GM13976 (cell line): Measurements from ENCODE around the gene TGFBR3.

Experiments used
- DNase-seq: peaks from one replicate; pipeline ENCODE4 v3.0.0; 2012; ENCODE audit warnings: low spot score
- in situ Hi-C: fragments of 300-500 bp; cut with MboI; formaldehyde crosslinking; loops from one replicate; pipeline ENCODE4 v1.12.0; 2022; ENCODE audit warnings: low sequenced_read_pairs, mixed read lengths, inconsistent platforms; ENCODE audit not compliant: unreplicated experiment
- TF ChIP-seq, protein P1 (sequence below): IDR thresholded peaks from 2 replicates; pipeline ENCODE4 v1.5.1; 2012; ENCODE audit warnings: borderline replicate concordance, mild to moderate bottlenecking; ENCODE audit not compliant: insufficient read depth; ENCODE audit errors: extremely low read depth, missing control alignments, control extremely low read depth

Gene TGFBR3

DNA sequence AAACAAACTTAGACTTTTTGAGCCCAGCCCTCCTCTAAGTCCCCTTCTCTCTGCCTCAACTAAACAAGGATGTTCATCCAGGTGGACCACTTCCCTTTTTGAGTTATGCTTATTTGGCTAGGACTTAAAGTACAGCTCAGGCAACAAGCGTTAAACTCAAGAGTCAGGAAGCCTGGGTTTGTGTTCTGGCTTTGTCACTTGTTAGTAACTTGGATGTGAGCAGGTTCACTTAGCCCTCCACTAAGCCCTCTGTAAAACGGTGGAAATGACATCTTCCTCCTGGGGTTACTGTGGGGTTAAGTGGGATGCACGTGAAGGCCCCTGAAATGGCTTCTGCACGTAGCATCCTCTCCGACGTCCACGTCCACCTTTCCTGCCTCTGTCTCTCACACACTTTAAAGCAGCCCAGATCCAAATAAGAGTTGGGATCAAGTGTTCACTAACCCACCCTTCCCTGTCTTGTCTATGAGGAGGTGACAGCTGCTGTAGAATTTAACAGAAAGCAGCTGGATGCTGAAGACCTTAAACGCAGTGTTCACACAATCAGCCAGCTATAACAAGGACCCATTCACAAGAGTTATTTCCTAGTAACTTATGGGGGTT lies 152.7 kb downstream of the TGFBR3 start:
- TF ChIP-seq, protein P1, sequence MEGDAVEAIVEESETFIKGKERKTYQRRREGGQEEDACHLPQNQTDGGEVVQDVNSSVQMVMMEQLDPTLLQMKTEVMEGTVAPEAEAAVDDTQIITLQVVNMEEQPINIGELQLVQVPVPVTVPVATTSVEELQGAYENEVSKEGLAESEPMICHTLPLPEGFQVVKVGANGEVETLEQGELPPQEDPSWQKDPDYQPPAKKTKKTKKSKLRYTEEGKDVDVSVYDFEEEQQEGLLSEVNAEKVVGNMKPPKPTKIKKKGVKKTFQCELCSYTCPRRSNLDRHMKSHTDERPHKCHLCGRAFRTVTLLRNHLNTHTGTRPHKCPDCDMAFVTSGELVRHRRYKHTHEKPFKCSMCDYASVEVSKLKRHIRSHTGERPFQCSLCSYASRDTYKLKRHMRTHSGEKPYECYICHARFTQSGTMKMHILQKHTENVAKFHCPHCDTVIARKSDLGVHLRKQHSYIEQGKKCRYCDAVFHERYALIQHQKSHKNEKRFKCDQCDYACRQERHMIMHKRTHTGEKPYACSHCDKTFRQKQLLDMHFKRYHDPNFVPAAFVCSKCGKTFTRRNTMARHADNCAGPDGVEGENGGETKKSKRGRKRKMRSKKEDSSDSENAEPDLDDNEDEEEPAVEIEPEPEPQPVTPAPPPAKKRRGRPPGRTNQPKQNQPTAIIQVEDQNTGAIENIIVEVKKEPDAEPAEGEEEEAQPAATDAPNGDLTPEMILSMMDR: no peak
- in situ Hi-C loops: no loop called here

DNA sequence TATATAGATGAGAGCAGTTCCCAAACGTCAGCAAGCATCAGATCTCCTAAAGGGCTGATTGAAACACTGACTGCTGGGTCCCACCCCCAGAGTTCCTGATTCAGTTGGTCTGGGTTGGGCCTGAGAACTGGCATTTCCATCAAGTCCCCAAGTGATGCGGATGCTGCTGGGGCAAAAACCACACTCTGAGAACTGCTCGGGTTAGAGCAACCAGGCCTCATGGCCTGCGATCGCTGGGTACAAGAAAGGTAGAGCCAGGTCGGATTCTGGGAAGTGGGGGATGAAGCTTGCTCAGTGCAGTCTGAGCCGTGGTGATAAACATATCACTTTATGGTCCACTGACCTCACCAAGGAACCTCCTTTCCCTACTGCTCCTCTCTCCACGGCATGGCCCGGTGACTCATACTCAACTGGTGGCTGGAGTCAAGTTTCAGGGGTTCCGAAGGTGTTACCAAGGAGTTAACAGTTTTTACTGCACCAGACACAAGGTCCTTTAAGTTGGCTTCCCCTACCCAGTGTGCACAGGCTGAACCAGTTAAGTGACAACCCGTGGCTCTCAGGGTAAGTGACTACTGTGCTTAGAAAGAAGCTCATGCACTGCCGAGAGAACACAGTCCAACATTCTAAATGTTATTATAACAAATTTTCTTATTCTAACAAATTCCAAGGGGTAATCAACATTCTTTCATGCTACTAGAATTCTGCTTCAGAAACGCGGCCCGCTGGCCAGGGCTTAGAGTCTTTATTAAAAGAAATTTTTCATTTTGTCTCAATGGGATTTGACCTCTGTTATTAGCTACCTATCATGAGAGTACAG lies 153.5 kb downstream of the TGFBR3 start:
- in situ Hi-C loops: no loop called here
- DNase-seq: no peak
- TF ChIP-seq, protein P1: no peak

More for the DNA sequence above, 152.7 kb downstream of the TGFBR3 start:
- no peak for DNase-seq

DNA sequence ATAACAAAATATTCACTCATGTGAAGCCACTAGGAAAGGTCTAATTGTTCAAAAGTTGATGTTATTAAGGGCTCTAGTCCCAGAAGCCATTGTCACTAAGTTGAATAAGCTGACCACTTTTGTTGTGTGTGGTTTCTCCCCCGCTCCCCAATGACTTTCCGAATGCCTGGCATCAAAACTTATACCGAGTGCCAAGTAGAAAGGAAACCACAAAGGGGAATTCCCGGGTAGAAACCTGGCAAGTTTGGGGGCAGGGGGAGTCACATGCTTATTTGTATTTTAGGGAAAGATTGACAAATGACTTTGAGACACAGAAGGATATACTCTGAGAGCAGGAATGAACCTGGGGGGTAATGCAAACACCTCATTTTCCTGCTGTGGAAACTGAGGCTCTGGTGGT lies 154.1 kb downstream of the TGFBR3 start:
- in situ Hi-C loops: no loop called here
- no peak for DNase-seq
- TF ChIP-seq, protein P1: no peak

DNA sequence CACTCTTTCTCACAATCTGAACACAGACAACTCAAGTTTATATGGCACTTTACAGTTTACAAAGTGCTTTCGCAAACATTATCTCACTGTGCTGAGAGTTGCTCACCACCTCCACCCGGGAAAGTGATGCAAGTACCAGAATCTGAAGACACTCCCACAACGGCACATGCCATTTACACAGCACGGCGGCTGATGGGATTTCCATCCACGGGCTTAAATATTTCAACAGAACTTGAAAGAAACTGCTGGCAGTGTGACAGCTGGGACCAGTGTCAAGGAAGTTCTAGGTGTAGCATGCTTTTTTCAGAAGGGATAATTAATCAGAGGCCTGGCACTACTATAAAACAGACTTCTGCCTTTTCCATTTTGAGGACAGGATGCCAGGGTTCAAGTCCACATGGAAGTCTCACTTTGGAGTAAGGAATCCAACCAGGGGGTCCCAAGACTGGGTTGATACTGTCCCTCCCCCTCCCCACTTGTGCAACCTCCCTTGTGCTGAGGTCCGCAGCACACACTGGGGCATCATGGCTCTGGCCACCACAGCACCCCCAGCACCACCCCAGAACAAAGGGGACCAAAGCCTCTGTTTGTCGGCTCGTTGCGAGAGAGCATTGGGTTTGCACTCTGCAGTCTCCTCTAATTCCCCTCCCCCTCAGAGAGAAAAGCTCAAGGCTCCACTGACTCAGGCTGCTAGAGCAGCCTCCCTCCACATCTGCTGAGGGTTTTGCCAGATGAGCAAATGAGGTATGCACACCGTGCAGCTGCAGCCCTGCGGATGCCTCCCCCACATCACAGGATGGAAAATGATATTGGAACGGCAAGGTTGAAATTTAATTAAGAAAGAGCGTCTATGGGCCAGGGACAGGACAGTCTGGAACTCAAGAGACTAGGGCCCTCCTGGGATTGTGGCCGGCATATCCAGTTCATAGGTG lies 154.9 kb downstream of the TGFBR3 start:
- in situ Hi-C loops: no loop called here
- TF ChIP-seq, protein P1: no peak
- no peak for DNase-seq

DNA sequence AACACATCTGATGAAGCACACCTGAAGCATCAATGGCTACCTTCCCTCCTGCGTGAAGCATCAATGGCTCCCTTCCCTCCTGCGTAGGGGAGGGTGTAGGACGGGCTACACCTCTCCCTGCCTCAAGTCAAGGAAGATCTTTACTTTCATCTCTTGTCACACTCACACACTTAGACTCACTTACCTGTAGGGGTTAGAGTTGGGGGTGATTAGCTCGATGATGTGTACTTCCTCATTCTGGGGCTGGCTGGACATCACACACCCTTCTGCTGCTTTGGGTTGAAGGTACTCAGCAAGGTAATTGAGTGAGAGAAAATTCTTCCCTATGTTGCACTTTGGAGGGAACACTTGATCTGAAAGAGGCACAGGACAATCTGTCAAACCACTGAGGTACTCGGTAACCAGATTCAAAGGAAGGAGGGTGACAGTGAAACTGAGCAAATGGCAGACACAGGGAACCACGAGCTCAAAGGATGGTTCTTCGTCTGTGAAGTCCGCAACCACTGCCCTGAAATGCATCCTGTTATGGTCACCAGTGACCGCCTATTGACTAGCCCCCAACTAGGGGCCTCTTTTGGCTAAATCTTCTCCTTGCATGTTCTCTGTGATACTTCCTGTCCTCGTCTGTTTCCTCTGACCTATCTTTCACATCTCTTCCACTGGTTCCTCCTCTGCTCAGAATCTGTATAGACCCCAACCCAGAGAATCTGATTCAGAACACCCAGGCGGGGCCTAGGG lies 156.2 kb downstream of the TGFBR3 start:
- TF ChIP-seq, protein P1: no peak
- in situ Hi-C loops: no loop called here
- no peak for DNase-seq

DNA sequence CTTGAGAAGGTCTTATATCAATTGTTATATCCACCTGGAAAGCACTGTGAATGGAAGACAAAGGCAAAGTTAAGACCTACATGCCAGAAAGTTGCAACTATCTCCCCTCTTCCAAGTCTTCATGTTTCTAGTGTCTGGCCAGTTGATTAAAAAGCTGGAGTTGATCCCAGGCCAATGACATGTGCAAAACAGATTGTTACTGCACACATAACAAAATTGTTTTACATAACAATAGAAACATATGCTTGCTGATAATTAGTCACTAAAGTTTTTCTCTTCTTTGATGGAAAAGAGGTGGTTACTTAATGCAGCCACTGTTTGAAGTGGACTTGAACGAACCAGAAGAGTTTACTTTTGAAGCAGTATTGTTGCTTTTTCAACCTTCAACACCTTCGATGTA lies 158.2 kb downstream of the TGFBR3 start:
- in situ Hi-C loops: no loop called here
- TF ChIP-seq, protein P1: no peak
- DNase-seq: no peak
